HCT116 (cell line): ENCODE results near the gene TNFRSF14. TPM values are rescaled to one million over a fixed set of nuclear protein-coding genes. Genes with fewer than 3 reads are reported as not detected.

Experiments used
- ATAC-seq: fragments of 200-7000 bp; cut with Tn5 transposase; 2 replicates; pipeline ENCODE4 v1.9.1; 2020; ENCODE audit warnings: mild to moderate bottlenecking, moderate library complexity
- BruUV-seq: library from RNA; stranded (reverse); fragments of 400-500 nt; replicated peaks from 2 replicates; lab custom pipeline; 2021; lab: Mats Ljungman, UMichigan
- CTCF ChIA-PET: fragments of 300-600 bp; sonication (Branson Sonifier 250); formaldehyde crosslinking; loops from one replicate; lab custom pipeline; 2021; ENCODE audit warnings: antibody characterized with exemption; lab: Charles Lee
- POLR2A ChIA-PET: fragments of 300-600, 350-600 bp; sonication (Branson Sonifier 250); formaldehyde crosslinking; loops from one replicate; lab custom pipeline; 2021; ENCODE audit warnings: antibody characterized with exemption; lab: Charles Lee
- RAD21 ChIA-PET, 2 experiments: fragments of 300-600 bp; sonication (Branson Sonifier 250); formaldehyde crosslinking; loops; one replicate each; lab custom pipeline; 2023; ENCODE audit warnings: low total read pairs in 2 of 2; ENCODE audit not compliant: uncharacterized antibody in 2 of 2, unreplicated experiment in 2 of 2, low non-redundant PET in 1 of 2; lab: Charles Lee
- DNase-seq: peaks from one replicate; pipeline ENCODE4 v3.0.0-alpha.2; 2010; ENCODE audit warnings: low read depth, low spot score
- H2AFZ ChIP-seq: fragments of 200-600 bp; shearing (Covaris generic), sonication (generic); 2 replicates; pipeline ENCODE4 v1.6.1; 2017; ENCODE audit warnings: low read depth, mixed run types, mixed read lengths, antibody characterized with exemption, low read length; ENCODE audit not compliant: poor library complexity, severe bottlenecking
- H3K27ac ChIP-seq: 2 replicates; pipeline ENCODE4 v1.5.1; 2012; ENCODE audit warnings: low read depth, low read length
- H3K27me3 ChIP-seq: fragments of 200-600 bp; sonication (generic); 2 replicates; pipeline ENCODE4 v1.6.1; 2016; ENCODE audit warnings: mixed run types, low read length, mixed read lengths; ENCODE audit not compliant: insufficient read depth
- H3K36me3 ChIP-seq, 2 experiments: fragments of 200-500 bp in 1 of 2; fragments of 200-600 bp in 1 of 2; sonication (Bioruptor generic) in 1 of 2; sonication (generic) in 1 of 2; 2 replicates each; pipeline versions ENCODE4 v1.5.1 to v1.6.1; 2014 to 2016; ENCODE audit warnings: low read length in 2 of 2, inconsistent platforms in 1 of 2, mixed read lengths in 1 of 2, mixed run types in 1 of 2; ENCODE audit not compliant: insufficient read depth in 2 of 2, control insufficient read depth in 1 of 2
- H3K4me1 ChIP-seq, 2 experiments: fragments of 200-600 bp in 1 of 2; sonication (generic) in 1 of 2; 2 replicates each; pipeline versions ENCODE4 v1.5.1 to v1.6.1; 2012 to 2017; ENCODE audit warnings: low read length in 2 of 2, inconsistent platforms in 1 of 2, mild to moderate bottlenecking in 1 of 2, mixed read lengths in 1 of 2, mixed run types in 1 of 2, moderate library complexity in 1 of 2; ENCODE audit not compliant: insufficient read depth in 2 of 2, control insufficient read depth in 1 of 2
- H3K4me2 ChIP-seq: fragments of 200-600 bp; sonication (generic); 2 replicates; pipeline ENCODE4 v1.6.1; 2017; ENCODE audit warnings: mixed run types, low read length, mixed read lengths
- H3K4me3 ChIP-seq, 2 experiments: fragments of 200-600 bp in 1 of 2; sonication (generic) in 1 of 2; replicated peaks in 1 of 2; 2 replicates each; pipeline ENCODE4 v1.5.1; 2011 to 2016; ENCODE audit warnings: low read length in 2 of 2, control low read depth in 1 of 2, low read depth in 1 of 2, mild to moderate bottlenecking in 1 of 2, mixed read lengths in 1 of 2, mixed run types in 1 of 2
- H3K79me2 ChIP-seq: fragments of 200-600 bp; sonication (generic); 2 replicates; pipeline ENCODE4 v1.6.1; 2017; ENCODE audit warnings: mild to moderate bottlenecking, mixed run types, low read length, moderate library complexity, mixed read lengths; ENCODE audit not compliant: insufficient read depth
- H3K9ac ChIP-seq: fragments of 200-600 bp; sonication (generic); 2 replicates; pipeline ENCODE4 v1.6.1; 2016; ENCODE audit warnings: low read length, mixed read lengths
- H3K9me2 ChIP-seq: fragments of 200-600 bp; sonication (generic), shearing (Covaris generic); 2 replicates; pipeline ENCODE4 v1.6.1; 2017; ENCODE audit warnings: mixed run types, mild to moderate bottlenecking, moderate library complexity; ENCODE audit not compliant: insufficient read depth
- H3K9me3 ChIP-seq, 2 experiments: fragments of 200-500 bp in 1 of 2; fragments of 200-600 bp in 1 of 2; sonication (Bioruptor generic) in 1 of 2; sonication (generic) in 1 of 2; 2 replicates each; pipeline ENCODE4 v1.6.1; 2014 to 2017; ENCODE audit warnings: low read length in 2 of 2, mixed read lengths in 2 of 2, inconsistent platforms in 1 of 2, low read depth in 1 of 2, mild to moderate bottlenecking in 1 of 2, mixed run types in 1 of 2, moderate library complexity in 1 of 2; ENCODE audit not compliant: control insufficient read depth in 1 of 2, insufficient read depth in 1 of 2
- H4K20me1 ChIP-seq: fragments of 200-600 bp; sonication (generic), shearing (Covaris generic); 2 replicates; pipeline ENCODE4 v1.6.1; 2017; ENCODE audit warnings: mixed run types, mild to moderate bottlenecking, moderate library complexity; ENCODE audit not compliant: insufficient read depth
- CBX3 ChIP-seq: IDR thresholded peaks from 2 replicates; pipeline ENCODE4 v1.6.1; 2012; ENCODE audit warnings: low read depth
- POLR2A ChIP-seq: IDR thresholded peaks from 2 replicates; pipeline ENCODE4 v1.7.0; 2011; ENCODE audit warnings: borderline replicate concordance; ENCODE audit not compliant: insufficient read depth, insufficient read length; ENCODE audit errors: extremely low read depth
- POLR2AphosphoS5 ChIP-seq: IDR thresholded peaks from 2 replicates; pipeline ENCODE4 v1.6.1; 2011; ENCODE audit warnings: mild to moderate bottlenecking, low read depth, low read length, moderate library complexity
- intact Hi-C: fragments of 100-400 bp; cut with micrococcal nuclease; formaldehyde crosslinking; loops from 2 replicates; pipeline ENCODE4 v1.10.0; 2022
- total RNA-seq: library from RNA; stranded (reverse); gene quantifications from one replicate; pipeline ENCODE4 v1.2.1, GENCODE V29; 2021; ENCODE audit not compliant: unreplicated experiment
- TF ChIP-seq, protein P1 (sequence below): IDR thresholded peaks from 2 replicates; pipeline ENCODE4 v1.6.1; 2011; ENCODE audit warnings: mild to moderate bottlenecking, low read length, moderate library complexity; ENCODE audit not compliant: insufficient replicate concordance; ENCODE audit errors: extremely low read depth

TNFRSF14 gene
- total RNA-seq, 1 experiment from 2014 or later, result 0.66 TPM

DNA sequence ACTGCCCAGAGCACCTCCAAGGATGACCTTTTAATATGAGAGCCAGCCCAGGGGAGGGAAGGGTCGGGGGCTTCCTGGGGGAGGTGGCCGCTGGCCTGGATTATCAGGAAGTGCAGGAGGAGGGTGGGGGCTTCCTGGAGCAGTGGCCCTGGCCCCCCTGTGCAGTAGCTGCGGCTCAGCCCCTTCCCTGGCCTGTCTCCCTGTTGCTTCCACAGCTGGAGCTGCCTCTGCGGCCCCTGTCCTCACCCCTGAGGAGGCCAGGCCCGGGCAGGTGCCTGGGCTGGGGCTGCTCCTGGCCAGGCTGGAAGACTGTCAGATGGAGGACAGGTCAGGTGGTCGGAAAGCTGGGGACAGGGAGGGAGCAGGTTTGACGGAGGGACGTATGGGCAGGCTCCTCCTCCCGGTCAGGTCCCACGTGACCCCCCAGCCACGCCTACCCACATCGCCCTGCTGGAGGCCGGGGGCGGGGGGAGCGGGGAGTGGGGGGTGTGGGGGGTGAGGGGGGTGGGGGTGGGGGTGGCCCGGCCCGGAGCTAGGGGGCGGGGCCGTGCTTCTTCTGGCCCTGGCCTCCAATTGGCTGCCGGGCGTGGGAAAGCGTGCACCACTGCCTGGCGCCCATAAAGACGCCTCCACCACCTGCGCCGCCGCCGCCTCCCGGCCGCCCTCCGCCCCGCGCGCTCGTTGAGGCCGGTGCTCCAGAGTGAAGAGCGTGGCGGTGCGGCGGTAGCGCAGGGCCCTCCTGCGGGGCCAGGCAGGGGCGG, 10.2 kb upstream of the TNFRSF14 start:
- H3K4me2 ChIP-seq, result peak overlapping the region; percentile 97
- H2AFZ ChIP-seq, result no peak overlapping the region
- ChIA-PET POLR2A (interaction anchor here (0.6 to 1.6 kb wide), 8 partner anchors 11 to 347 kb away, joined by 3 to 13 read pairs (median 3); partner anchors contain the start of genes PANK4 and PEX10), CTCF (interaction anchor here (0.9 to 2.4 kb wide), 6 partner anchors 11 to 351 kb away, joined by 3 to 13 read pairs (median 6); partner anchors contain the start of genes FAAP20, PANK4 and PRXL2B)
- no peaks in the 10 kb centered on the region for H3K79me2 ChIP-seq
- H4K20me1 ChIP-seq, result no peaks in the 10 kb centered on the region
- peak; percentile 69 for TF ChIP-seq POLR2A
- TF ChIP-seq, protein P1, sequence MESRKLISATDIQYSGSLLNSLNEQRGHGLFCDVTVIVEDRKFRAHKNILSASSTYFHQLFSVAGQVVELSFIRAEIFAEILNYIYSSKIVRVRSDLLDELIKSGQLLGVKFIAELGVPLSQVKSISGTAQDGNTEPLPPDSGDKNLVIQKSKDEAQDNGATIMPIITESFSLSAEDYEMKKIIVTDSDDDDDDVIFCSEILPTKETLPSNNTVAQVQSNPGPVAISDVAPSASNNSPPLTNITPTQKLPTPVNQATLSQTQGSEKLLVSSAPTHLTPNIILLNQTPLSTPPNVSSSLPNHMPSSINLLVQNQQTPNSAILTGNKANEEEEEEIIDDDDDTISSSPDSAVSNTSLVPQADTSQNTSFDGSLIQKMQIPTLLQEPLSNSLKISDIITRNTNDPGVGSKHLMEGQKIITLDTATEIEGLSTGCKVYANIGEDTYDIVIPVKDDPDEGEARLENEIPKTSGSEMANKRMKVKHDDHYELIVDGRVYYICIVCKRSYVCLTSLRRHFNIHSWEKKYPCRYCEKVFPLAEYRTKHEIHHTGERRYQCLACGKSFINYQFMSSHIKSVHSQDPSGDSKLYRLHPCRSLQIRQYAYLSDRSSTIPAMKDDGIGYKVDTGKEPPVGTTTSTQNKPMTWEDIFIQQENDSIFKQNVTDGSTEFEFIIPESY, result peak; percentile 24
- TF ChIP-seq CBX3, result no peak
- peak; percentile 91 for TF ChIP-seq POLR2AphosphoS5
- TF ChIP-seq, all 23 proteins: peak for 3
- H3K4me1 ChIP-seq, result peaks cover 24 to 51% of the 10 kb centered on the region in 2 experiments
- H3K36me3 ChIP-seq, result no peaks in the 10 kb centered on the region
- no peaks in the 10 kb centered on the region for H3K9me2 ChIP-seq
- ATAC-seq (peak; percentile 75), DNase-seq (peak; percentile 82)
- peak overlapping the region; percentile 93 for H3K27ac ChIP-seq
- RAD21 ChIA-PET, result interaction anchor here (0.7 to 1.2 kb wide), 6 partner anchors 16 to 351 kb away, joined by 3 to 5 read pairs (median 4); partner anchors contain the start of genes PANK4 (in 2 of the 2), FAAP20 (in 1 of the 2) and PRXL2B (in 1 of the 2)
- no TSS peak for BruUV-seq
- intact Hi-C loops, result loop anchor here (2.0 kb wide), 1 partner anchor 97 kb away; no protein-coding TSS in a partner anchor
- no peaks in the 10 kb centered on the region for H3K27me3 ChIP-seq
- H3K4me3 ChIP-seq, result peak overlapping the region; percentile 66 to 70
- H3K9ac ChIP-seq, result peak overlapping the region; percentile 82
- H3K9me3 ChIP-seq, result no peaks in the 10 kb centered on the region
